ENCODE results near the gene HESX1. TPM values are rescaled to one million over a fixed set of nuclear protein-coding genes. Genes with fewer than 3 reads are reported as not detected.

The HESX1 gene
- polyA plus RNA-seq, 1 donor from 2014 or later, result 4.8 TPM

DNA sequence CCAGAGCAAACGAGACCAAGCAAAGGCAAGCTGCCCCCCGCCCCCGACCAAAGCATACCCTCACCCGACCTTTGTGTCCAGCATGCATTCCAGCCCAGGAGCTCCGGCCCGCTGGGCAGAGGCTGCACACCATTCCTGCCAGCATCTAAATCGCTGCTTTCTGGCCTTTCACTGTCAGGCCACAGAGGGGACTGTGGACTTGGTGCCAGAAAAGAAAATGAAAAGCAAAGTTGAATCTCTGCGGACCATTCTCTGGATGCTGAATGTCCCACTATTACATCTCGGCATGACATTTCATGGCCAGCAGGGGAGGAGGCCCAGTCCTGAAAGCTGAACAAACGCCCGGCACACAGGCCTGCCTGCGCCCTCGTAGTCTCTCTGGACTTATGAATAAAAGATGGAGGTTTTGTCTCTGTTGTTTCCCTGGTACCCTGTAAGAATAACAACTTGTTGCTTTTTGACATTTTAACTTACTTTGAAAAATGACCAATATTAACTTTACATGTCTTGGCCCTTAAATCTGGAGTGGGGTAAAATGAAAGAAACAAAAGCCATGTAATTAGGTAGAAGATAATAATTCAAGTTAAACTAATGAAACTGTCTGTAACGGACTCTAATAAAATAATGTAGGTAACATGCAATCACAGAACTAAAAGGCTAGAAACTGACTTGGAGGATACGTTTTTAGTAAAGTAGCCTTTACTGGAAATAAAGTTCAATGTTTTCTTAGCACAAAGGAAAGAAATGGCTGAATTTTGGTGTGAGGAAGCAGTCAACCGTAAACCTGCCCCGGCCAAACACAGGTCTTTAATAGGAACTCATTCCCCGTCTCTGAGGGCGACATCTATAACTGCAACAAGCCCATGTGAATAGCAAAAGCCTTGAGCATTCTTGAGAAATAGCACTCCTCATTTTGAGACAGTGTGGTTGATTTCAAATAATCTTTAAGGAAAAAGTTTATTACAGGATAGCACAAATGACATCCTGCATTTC lies 47.3 kb downstream of the HESX1 start:
- Histone ChIP-seq H2AFZ (ENCODE audit: low read depth, low read length) (no peak overlapping the region), H3K27me3 (ENCODE audit: insufficient read depth, low read depth, low read length) (no peaks in the 10 kb centered on the region), H3K4me3 (ENCODE audit: low read length) (peak overlapping the region; percentile 48), H3F3A (ENCODE audit: insufficient read depth, low read length, poor library complexity, severe bottlenecking) (no peaks in the 10 kb centered on the region), H3K9me2 (ENCODE audit: insufficient read depth, low read length) (no peaks in the 10 kb centered on the region), H3K36me3 (ENCODE audit: insufficient read depth, low read length) (no peaks in the 10 kb centered on the region), H3K9ac (ENCODE audit: low read length) (no peak overlapping the region), H3K4me2 (ENCODE audit: low read length) (no peak overlapping the region), H3K79me2 (replicated peaks; ENCODE audit: insufficient read depth, low read length) (peaks cover 64% of the 10 kb centered on the region), H3K9me3 (ENCODE audit: low read length) (no peaks in the 10 kb centered on the region), H3K27ac (ENCODE audit: low read length) (no peak overlapping the region), H4K20me1 (ENCODE audit: insufficient read depth) (no peaks in the 10 kb centered on the region)
- TF ChIP-seq, protein P1, sequence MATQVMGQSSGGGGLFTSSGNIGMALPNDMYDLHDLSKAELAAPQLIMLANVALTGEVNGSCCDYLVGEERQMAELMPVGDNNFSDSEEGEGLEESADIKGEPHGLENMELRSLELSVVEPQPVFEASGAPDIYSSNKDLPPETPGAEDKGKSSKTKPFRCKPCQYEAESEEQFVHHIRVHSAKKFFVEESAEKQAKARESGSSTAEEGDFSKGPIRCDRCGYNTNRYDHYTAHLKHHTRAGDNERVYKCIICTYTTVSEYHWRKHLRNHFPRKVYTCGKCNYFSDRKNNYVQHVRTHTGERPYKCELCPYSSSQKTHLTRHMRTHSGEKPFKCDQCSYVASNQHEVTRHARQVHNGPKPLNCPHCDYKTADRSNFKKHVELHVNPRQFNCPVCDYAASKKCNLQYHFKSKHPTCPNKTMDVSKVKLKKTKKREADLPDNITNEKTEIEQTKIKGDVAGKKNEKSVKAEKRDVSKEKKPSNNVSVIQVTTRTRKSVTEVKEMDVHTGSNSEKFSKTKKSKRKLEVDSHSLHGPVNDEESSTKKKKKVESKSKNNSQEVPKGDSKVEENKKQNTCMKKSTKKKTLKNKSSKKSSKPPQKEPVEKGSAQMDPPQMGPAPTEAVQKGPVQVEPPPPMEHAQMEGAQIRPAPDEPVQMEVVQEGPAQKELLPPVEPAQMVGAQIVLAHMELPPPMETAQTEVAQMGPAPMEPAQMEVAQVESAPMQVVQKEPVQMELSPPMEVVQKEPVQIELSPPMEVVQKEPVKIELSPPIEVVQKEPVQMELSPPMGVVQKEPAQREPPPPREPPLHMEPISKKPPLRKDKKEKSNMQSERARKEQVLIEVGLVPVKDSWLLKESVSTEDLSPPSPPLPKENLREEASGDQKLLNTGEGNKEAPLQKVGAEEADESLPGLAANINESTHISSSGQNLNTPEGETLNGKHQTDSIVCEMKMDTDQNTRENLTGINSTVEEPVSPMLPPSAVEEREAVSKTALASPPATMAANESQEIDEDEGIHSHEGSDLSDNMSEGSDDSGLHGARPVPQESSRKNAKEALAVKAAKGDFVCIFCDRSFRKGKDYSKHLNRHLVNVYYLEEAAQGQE (IDR thresholded peaks at IDR 0.05; ENCODE audit: borderline replicate concordance), result no peak
- no peak for TF ChIP-seq POLR2AphosphoS5 (IDR thresholded peaks at IDR 0.05)
- TF ChIP-seq, protein P2, sequence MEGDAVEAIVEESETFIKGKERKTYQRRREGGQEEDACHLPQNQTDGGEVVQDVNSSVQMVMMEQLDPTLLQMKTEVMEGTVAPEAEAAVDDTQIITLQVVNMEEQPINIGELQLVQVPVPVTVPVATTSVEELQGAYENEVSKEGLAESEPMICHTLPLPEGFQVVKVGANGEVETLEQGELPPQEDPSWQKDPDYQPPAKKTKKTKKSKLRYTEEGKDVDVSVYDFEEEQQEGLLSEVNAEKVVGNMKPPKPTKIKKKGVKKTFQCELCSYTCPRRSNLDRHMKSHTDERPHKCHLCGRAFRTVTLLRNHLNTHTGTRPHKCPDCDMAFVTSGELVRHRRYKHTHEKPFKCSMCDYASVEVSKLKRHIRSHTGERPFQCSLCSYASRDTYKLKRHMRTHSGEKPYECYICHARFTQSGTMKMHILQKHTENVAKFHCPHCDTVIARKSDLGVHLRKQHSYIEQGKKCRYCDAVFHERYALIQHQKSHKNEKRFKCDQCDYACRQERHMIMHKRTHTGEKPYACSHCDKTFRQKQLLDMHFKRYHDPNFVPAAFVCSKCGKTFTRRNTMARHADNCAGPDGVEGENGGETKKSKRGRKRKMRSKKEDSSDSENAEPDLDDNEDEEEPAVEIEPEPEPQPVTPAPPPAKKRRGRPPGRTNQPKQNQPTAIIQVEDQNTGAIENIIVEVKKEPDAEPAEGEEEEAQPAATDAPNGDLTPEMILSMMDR (IDR thresholded peaks at IDR 0.05; ENCODE audit: poor library complexity, severe bottlenecking), result peak; percentile 19

DNA sequence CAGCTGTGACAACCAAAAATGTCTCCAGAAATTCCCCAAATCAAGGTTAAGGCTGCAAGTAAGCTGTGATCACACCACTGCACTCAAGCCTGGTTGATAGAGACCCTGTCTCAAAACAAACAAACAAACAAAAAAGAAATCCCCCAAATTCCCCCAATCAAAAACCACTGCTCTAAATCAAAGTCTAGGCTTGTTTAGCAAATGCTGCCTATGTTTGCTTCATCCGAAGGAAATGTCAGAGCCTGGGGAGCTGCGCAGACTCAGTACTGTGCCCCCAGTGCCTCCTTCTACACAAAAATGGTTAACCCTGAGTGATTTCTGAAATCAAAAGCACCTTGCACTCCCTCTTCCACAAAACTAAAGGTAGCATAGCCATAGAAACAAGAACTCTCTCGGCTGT lies 48.0 kb downstream of the HESX1 start:
- H3K4me3 ChIP-seq (ENCODE audit: low read length), result peak overlapping the region; percentile 48
- no peaks in the 10 kb centered on the region for H3K36me3 ChIP-seq (ENCODE audit: insufficient read depth, low read length)
- H3K9ac ChIP-seq (ENCODE audit: low read length), result no peak overlapping the region
- no peak overlapping the region for H2AFZ ChIP-seq (ENCODE audit: low read depth, low read length)
- no peaks in the 10 kb centered on the region for H3K27me3 ChIP-seq (ENCODE audit: insufficient read depth, low read depth, low read length)
- TF ChIP-seq POLR2AphosphoS5 (IDR thresholded peaks at IDR 0.05) (no peak), MXI1 (conservative IDR thresholded peaks at IDR 0.05; ENCODE audit: poor library complexity, severe bottlenecking) (no peak), SMC3 (conservative IDR thresholded peaks at IDR 0.05; ENCODE audit: poor library complexity) (no peak), RAD21 (conservative IDR thresholded peaks at IDR 0.05) (no peak), TAF1 (IDR thresholded peaks at IDR 0.05; ENCODE audit: low read depth) (no peak), EZH2 (IDR thresholded peaks at IDR 0.05; ENCODE audit: borderline replicate concordance, insufficient read depth, low read length, poor library complexity, severe bottlenecking) (no peak), EP300 (conservative IDR thresholded peaks at IDR 0.05; ENCODE audit: poor library complexity, severe bottlenecking) (no peak)
- TF ChIP-seq, protein P2 (IDR thresholded peaks at IDR 0.05; ENCODE audit: poor library complexity, severe bottlenecking), result no peak
- TF ChIP-seq, protein P1 (IDR thresholded peaks at IDR 0.05; ENCODE audit: borderline replicate concordance), result no peak
- H3K79me2 ChIP-seq (replicated peaks; ENCODE audit: insufficient read depth, low read length), result peaks cover 60% of the 10 kb centered on the region
- no peaks in the 10 kb centered on the region for H3F3A ChIP-seq (ENCODE audit: insufficient read depth, low read length, poor library complexity, severe bottlenecking)
- no peak overlapping the region for H3K4me2 ChIP-seq (ENCODE audit: low read length)
- no peaks in the 10 kb centered on the region for H3K9me3 ChIP-seq (ENCODE audit: low read length)
- no peaks in the 10 kb centered on the region for H4K20me1 ChIP-seq (ENCODE audit: insufficient read depth)
- no peaks in the 10 kb centered on the region for H3K9me2 ChIP-seq (ENCODE audit: insufficient read depth, low read length)
- H3K27ac ChIP-seq (ENCODE audit: low read length), result no peak overlapping the region
